Brain pericyte (primary cell): Measurements from ENCODE around the gene CLMN.
"Not testable (repeated sequence)": the region's sequence is repeated elsewhere in the genome, so short reads cannot be mapped to it uniquely, and the experiment has no call there.

Experiments
- DNase-seq: peaks from one replicate; pipeline ENCODE4 v3.0.0-alpha.2; 2012; ENCODE audit warnings: low read depth, low spot score

Gene CLMN

GRCh38 chr14:95138455-95138854 lies 181.3 kb downstream of the CLMN start:
- not testable (repeated sequence) for DNase-seq

DNA sequence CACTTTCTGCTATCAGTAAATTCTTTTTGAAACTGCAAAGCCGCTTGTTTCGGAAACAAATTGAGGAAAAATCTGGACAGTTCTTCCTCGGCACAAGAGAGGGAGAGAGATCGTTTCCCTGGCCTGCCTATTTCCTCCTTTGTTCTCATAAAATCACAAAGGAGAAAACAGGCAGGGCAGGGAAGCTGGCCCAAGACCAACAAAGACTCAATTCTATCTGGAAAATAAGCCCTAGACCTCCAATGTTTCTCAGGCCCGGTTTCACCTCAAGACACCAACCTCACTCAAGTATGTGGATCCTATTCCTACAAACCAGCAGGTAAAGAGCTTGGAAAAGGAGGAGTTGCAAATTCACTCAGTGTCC lies 181.9 kb downstream of the CLMN start:
- no peak for DNase-seq

GRCh38 chr14:95137164-95137803 lies 182.4 kb downstream of the CLMN start:
- no peak for DNase-seq

DNA sequence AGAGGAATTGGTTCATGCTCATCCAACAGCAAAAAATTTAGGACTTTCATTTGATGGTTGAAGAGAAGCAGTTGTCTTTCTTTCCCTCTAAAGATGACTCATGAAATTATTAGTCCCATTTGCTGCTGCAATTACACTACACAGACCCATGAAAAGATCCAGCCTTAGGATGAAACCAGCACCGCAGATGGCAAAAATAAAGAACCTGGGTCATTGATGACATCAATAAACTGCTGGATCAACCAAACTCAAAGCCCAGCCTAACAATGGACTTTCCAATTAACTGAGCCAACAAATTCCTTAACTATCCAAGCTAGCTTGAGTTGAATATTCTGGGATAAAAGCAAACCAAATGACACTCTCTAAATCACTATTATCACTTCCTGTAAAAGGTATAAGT lies 183.1 kb downstream of the CLMN start:
- no peak for DNase-seq

- DNase-seq = no peak
Observed at GRCh38 chr14:95134304-95134933, 185.3 kb downstream of the CLMN start.

- no peak for DNase-seq
Observed at GRCh38 chr14:95133282-95133681, 186.4 kb downstream of the CLMN start.

GRCh38 chr14:95132760-95133159 lies 186.9 kb downstream of the CLMN start:
- no peak for DNase-seq
